Endodermal cell (in vitro differentiated cells): Measurements from ENCODE around the gene WASF2. TPM values are rescaled to one million over a fixed set of nuclear protein-coding genes. Genes with fewer than 3 reads are reported as not detected.

Experiments used
- DNase-seq: peaks from one replicate; pipeline ENCODE4 v3.0.0-alpha.2; 2017
- H3K27ac ChIP-seq: 2 replicates; pipeline ENCODE4 v1.5.1; 2013; ENCODE audit warnings: mild to moderate bottlenecking, low read depth, low read length, moderate library complexity
- H3K27me3 ChIP-seq: 2 replicates; pipeline ENCODE4 v1.6.1; 2013; ENCODE audit warnings: mild to moderate bottlenecking, low read length, moderate library complexity; ENCODE audit not compliant: insufficient read depth, control insufficient read depth, poor library complexity, severe bottlenecking
- H3K36me3 ChIP-seq: 2 replicates; pipeline ENCODE4 v1.7.0; 2013; ENCODE audit warnings: mild to moderate bottlenecking, low read length, moderate library complexity; ENCODE audit not compliant: control insufficient read depth, insufficient read depth
- H3K4me1 ChIP-seq: one replicate; pipeline ENCODE4 v1.7.0; 2013; ENCODE audit warnings: low read length; ENCODE audit not compliant: control insufficient read depth, insufficient read depth
- H3K4me3 ChIP-seq: 2 replicates; pipeline ENCODE4 v1.5.1; 2013; ENCODE audit warnings: mild to moderate bottlenecking, low read length, moderate library complexity
- H3K9ac ChIP-seq: 2 replicates; pipeline ENCODE4 v1.6.1; 2013; ENCODE audit warnings: mild to moderate bottlenecking, low read length, moderate library complexity; ENCODE audit not compliant: poor library complexity, severe bottlenecking; ENCODE audit errors: extremely low read depth
- H3K9me3 ChIP-seq: 2 replicates; pipeline ENCODE4 v1.6.1; 2013; ENCODE audit warnings: mild to moderate bottlenecking, low read length, moderate library complexity; ENCODE audit not compliant: control insufficient read depth
- H3K27ac Mint-ChIP-seq: 2 replicates; pipeline ENCODE4 v1.8.0; 2020; ENCODE audit warnings: mixed read lengths
- H3K27me3 Mint-ChIP-seq: 2 replicates; pipeline ENCODE4 v1.8.0; 2021; ENCODE audit warnings: mild to moderate bottlenecking, mixed read lengths; ENCODE audit not compliant: insufficient read depth
- H3K36me3 Mint-ChIP-seq: 2 replicates; pipeline ENCODE4 v1.8.0; 2020; ENCODE audit warnings: low read depth, mixed read lengths
- H3K4me1 Mint-ChIP-seq: 2 replicates; pipeline ENCODE4 v1.8.0; 2020; ENCODE audit warnings: mixed read lengths
- H3K4me3 Mint-ChIP-seq: 2 replicates; pipeline ENCODE4 v1.8.0; 2020; ENCODE audit warnings: mild to moderate bottlenecking, moderate library complexity, mixed read lengths
- H3K9me3 Mint-ChIP-seq: 2 replicates; pipeline ENCODE4 v1.8.0; 2020; ENCODE audit warnings: mild to moderate bottlenecking, mixed read lengths
- CTCF ChIP-seq: fragments of 200-600 bp; sonication (generic); conservative IDR thresholded peaks from 2 replicates; pipeline ENCODE4 v1.5.0; 2021; ENCODE audit warnings: antibody characterized with exemption, mild to moderate bottlenecking
- WGBS, 2 experiments: methylation state at CpG; one replicate each; pipeline versions ENCODE4 v1.1.5 to v1.1.7; 2013; ENCODE audit warnings: missing lambda C conversion rate in 2 of 2, mixed read lengths in 1 of 2; ENCODE audit not compliant: insufficient coverage in 1 of 2, insufficient read length in 1 of 2; 5-methylcytosine and 5-hydroxymethylcytosine counted together
- total RNA-seq, 2 donors: library from RNA; stranded (reverse); fragmentation: NEBNext Ultra II Directional in 1 of 2; extraction: Animal tissue kit (Norgen Biotek cat#: 25700) in 1 of 2; gene quantifications; 2 replicates in 1 of 2; 3 replicates in 1 of 2; pipeline ENCODE4 v1.2.1, GENCODE V29; 2021

WASF2 gene
- total RNA-seq, 2 donors from 2014 or later: 90.0 to 98.8 TPM

- no peak overlapping the region for H3K4me3 ChIP-seq
- Mint-ChIP-seq H3K4me3 (no peak overlapping the region), H3K9me3 (no peaks in the 10 kb centered on the region), H3K27ac (no peak overlapping the region), H3K36me3 (peaks cover 18% of the 10 kb centered on the region), H3K4me1 (peaks cover 12% of the 10 kb centered on the region), H3K27me3 (no peaks in the 10 kb centered on the region)
- no peaks in the 10 kb centered on the region for H3K36me3 ChIP-seq
- 89 to 94% methylated on average over 3 of the region's 3 CpGs for WGBS, 2 experiments
- DNase-seq: no peak
- no peaks in the 10 kb centered on the region for H3K4me1 ChIP-seq
- TF ChIP-seq CTCF: no peak
- H3K27ac ChIP-seq: peak overlapping the region; percentile 30
- H3K9me3 ChIP-seq: no peaks in the 10 kb centered on the region
- H3K27me3 ChIP-seq: no peaks in the 10 kb centered on the region
- no peak overlapping the region for H3K9ac ChIP-seq
Measured at GRCh38 chr1:27447883-27448282, 42.1 kb downstream of the WASF2 start.

GRCh38 chr1:27447399-27447798 is 42.6 kb downstream of the WASF2 start:
- WGBS, 2 experiments: 94% methylated on average over 3 of the region's 3 CpGs; no CpG with 5 or more reads in 1 of the 2 experiments
- Histone ChIP-seq H3K4me1 (no peaks in the 10 kb centered on the region), H3K27me3 (no peaks in the 10 kb centered on the region), H3K9ac (no peak overlapping the region), H3K9me3 (no peaks in the 10 kb centered on the region), H3K4me3 (no peak overlapping the region), H3K36me3 (no peaks in the 10 kb centered on the region), H3K27ac (peak overlapping the region; percentile 30)
- H3K4me1 Mint-ChIP-seq: peaks cover 12% of the 10 kb centered on the region
- no peaks in the 10 kb centered on the region for H3K27me3 Mint-ChIP-seq
- no peak for TF ChIP-seq CTCF
- no peak for DNase-seq
- no peak overlapping the region for H3K27ac Mint-ChIP-seq
- H3K4me3 Mint-ChIP-seq: no peak overlapping the region
- peaks cover 18% of the 10 kb centered on the region for H3K36me3 Mint-ChIP-seq
- no peaks in the 10 kb centered on the region for H3K9me3 Mint-ChIP-seq

- Histone ChIP-seq H3K4me1 (no peaks in the 10 kb centered on the region), H3K9ac (no peak overlapping the region), H3K27me3 (no peaks in the 10 kb centered on the region), H3K4me3 (no peak overlapping the region), H3K9me3 (no peaks in the 10 kb centered on the region), H3K36me3 (no peaks in the 10 kb centered on the region), H3K27ac (no peak overlapping the region)
- 84 to 93% methylated on average over 2 to 6 of the region's 6 CpGs for WGBS, 2 experiments
- Mint-ChIP-seq H3K27ac (no peak overlapping the region), H3K36me3 (peaks cover 18% of the 10 kb centered on the region), H3K27me3 (no peaks in the 10 kb centered on the region), H3K4me1 (peaks cover 12% of the 10 kb centered on the region), H3K4me3 (no peak overlapping the region), H3K9me3 (no peaks in the 10 kb centered on the region)
- TF ChIP-seq CTCF: no peak
- DNase-seq: no peak
Measured at GRCh38 chr1:27446496-27447020, 43.4 kb downstream of the WASF2 start.
